Panc1 (cell line): ENCODE results near the gene DERL2. TPM values are rescaled to one million over a fixed set of nuclear protein-coding genes. Genes with fewer than 3 reads are reported as not detected.
A peak's percentile ranks its signal among the peaks of the same experiment; 100 is the strongest.

Experiments
- ATAC-seq: fragments of 200-7000 bp; cut with Tn5 transposase; 2 replicates; pipeline ENCODE4 v1.9.1; 2020; ENCODE audit warnings: mild to moderate bottlenecking, moderate library complexity
- BruUV-seq: library from RNA; stranded (reverse); fragments of 400-500 nt; replicated peaks from 2 replicates; lab custom pipeline; 2021; lab: Mats Ljungman, UMichigan
- CTCF ChIA-PET: fragments of 300-600 bp; sonication (Branson Sonifier 250); formaldehyde crosslinking; loops from one replicate; lab custom pipeline; 2022; ENCODE audit warnings: antibody characterized with exemption; lab: Charles Lee
- POLR2A ChIA-PET: fragments of 300-600 bp; sonication (Branson Sonifier 250); formaldehyde crosslinking; loops from one replicate; lab custom pipeline; 2022; ENCODE audit warnings: antibody characterized with exemption; lab: Charles Lee
- DNase-seq: peaks from one replicate; pipeline ENCODE4 v3.0.0-alpha.2; 2010; ENCODE audit warnings: low read depth, low spot score
- H3K27ac ChIP-seq: 2 replicates; pipeline ENCODE4 v1.5.1; 2011; ENCODE audit warnings: mild to moderate bottlenecking, low read length, inconsistent platforms
- H3K27me3 ChIP-seq: fragments of 200-500 bp; sonication (Bioruptor generic); 2 replicates; pipeline ENCODE4 v1.6.0; 2014; ENCODE audit warnings: low read length, inconsistent platforms; ENCODE audit not compliant: control insufficient read depth, insufficient read depth
- H3K36me3 ChIP-seq: fragments of 200-500 bp; sonication (Bioruptor generic); 2 replicates; pipeline ENCODE4 v1.5.1; 2014; ENCODE audit warnings: inconsistent platforms, mild to moderate bottlenecking, low read length, moderate library complexity; ENCODE audit not compliant: control insufficient read depth, insufficient read depth
- H3K4me1 ChIP-seq: 2 replicates; pipeline ENCODE4 v1.5.1; 2011; ENCODE audit warnings: inconsistent platforms, mild to moderate bottlenecking, low read length, moderate library complexity; ENCODE audit not compliant: control insufficient read depth, insufficient read depth
- H3K4me3 ChIP-seq, 2 experiments: 2 replicates each; pipeline ENCODE4 v1.5.1; 2011 to 2012; ENCODE audit warnings: low read depth in 2 of 2, low read length in 2 of 2, mild to moderate bottlenecking in 2 of 2, inconsistent platforms in 1 of 2, moderate library complexity in 1 of 2
- H3K9me3 ChIP-seq: fragments of 200-500 bp; sonication (Bioruptor generic); 2 replicates; pipeline ENCODE4 v1.5.1; 2014; ENCODE audit warnings: low read depth, mild to moderate bottlenecking, inconsistent platforms, low read length, moderate library complexity; ENCODE audit not compliant: control insufficient read depth, insufficient read depth
- POLR2AphosphoS5 ChIP-seq: IDR thresholded peaks from 2 replicates; pipeline ENCODE4 v1.6.1; 2012; ENCODE audit warnings: mild to moderate bottlenecking, low read depth, low read length, moderate library complexity
- SIN3A ChIP-seq: IDR thresholded peaks from 2 replicates; pipeline ENCODE4 v1.6.1; 2012; ENCODE audit warnings: low read depth, mild to moderate bottlenecking, low read length, moderate library complexity, borderline replicate concordance; ENCODE audit not compliant: insufficient read depth
- TCF7L2 ChIP-seq: IDR thresholded peaks from 2 replicates; pipeline ENCODE4 v1.6.1; 2011; ENCODE audit warnings: mild to moderate bottlenecking, low read depth, low read length, inconsistent platforms
- in situ Hi-C: cut with HindIII; loops from 2 replicates; pipeline ENCODE4 v1.10.0; 2016; ENCODE audit warnings: low sequenced_read_pairs, low pct_unique_long_range_greater_than_20kb
- intact Hi-C: fragments of 100-400 bp; cut with micrococcal nuclease; formaldehyde crosslinking; loops from one replicate; pipeline ENCODE4 v1.10.0; 2022; ENCODE audit not compliant: unreplicated experiment
- total RNA-seq: library from RNA; stranded (reverse); gene quantifications from one replicate; pipeline ENCODE4 v1.2.1, GENCODE V29; 2021; ENCODE audit not compliant: unreplicated experiment
- TF ChIP-seq, protein P1 (sequence below): fragments of 450-650 bp; IDR thresholded peaks from 2 replicates; pipeline ENCODE4 v1.5.1; 2017; ENCODE audit warnings: mild to moderate bottlenecking
- TF ChIP-seq, protein P2 (sequence below), 2 experiments: IDR thresholded peaks; 2 replicates each; pipeline ENCODE4 v1.6.1; 2011 to 2012; ENCODE audit warnings: low read depth in 2 of 2, control low read depth in 1 of 2, low read length in 1 of 2, mild to moderate bottlenecking in 1 of 2, moderate library complexity in 1 of 2; ENCODE audit not compliant: insufficient read depth in 1 of 2

DERL2 gene
- total RNA-seq, 1 experiment from 2014 or later = 59.7 TPM

DNA sequence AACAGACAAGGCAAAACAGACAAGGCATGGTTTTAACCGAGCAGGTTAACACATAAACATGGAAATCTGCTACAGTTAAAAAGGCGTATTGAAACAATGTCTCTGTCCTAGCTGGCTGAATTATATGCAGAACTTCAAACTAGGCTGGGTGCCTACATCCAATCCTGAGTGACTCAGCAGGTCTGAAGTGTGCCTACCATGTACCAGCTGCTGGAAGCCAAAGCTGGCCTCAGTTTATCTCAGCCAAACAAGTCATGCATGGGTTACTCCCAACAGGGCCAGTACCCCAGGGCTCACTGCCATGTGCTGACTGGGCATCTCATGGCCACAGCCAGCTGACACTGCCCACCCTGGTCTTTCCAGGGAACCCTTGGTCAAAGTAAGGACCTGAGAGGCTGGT lies 51.0 kb downstream of the DERL2 start:
- Histone ChIP-seq H3K27me3 (no peaks in the 10 kb centered on the region), H3K4me3 (no peak overlapping the region), H3K4me1 (peaks cover 5% of the 10 kb centered on the region; the same call in 1 of the 2 replicates), H3K27ac (no peak overlapping the region), H3K36me3 (peaks cover 35% of the 10 kb centered on the region), H3K9me3 (no peaks in the 10 kb centered on the region)
- CTCF ChIA-PET = no interaction called here
- intact Hi-C loops (no loop called here), in situ Hi-C loops (no loop called here)
- ATAC-seq (no peak), DNase-seq (no peak)
- TF ChIP-seq POLR2AphosphoS5 (no peak), TCF7L2 (no peak), SIN3A (no peak)
- TF ChIP-seq, protein P1, sequence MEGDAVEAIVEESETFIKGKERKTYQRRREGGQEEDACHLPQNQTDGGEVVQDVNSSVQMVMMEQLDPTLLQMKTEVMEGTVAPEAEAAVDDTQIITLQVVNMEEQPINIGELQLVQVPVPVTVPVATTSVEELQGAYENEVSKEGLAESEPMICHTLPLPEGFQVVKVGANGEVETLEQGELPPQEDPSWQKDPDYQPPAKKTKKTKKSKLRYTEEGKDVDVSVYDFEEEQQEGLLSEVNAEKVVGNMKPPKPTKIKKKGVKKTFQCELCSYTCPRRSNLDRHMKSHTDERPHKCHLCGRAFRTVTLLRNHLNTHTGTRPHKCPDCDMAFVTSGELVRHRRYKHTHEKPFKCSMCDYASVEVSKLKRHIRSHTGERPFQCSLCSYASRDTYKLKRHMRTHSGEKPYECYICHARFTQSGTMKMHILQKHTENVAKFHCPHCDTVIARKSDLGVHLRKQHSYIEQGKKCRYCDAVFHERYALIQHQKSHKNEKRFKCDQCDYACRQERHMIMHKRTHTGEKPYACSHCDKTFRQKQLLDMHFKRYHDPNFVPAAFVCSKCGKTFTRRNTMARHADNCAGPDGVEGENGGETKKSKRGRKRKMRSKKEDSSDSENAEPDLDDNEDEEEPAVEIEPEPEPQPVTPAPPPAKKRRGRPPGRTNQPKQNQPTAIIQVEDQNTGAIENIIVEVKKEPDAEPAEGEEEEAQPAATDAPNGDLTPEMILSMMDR = no peak
- TF ChIP-seq, protein P2, sequence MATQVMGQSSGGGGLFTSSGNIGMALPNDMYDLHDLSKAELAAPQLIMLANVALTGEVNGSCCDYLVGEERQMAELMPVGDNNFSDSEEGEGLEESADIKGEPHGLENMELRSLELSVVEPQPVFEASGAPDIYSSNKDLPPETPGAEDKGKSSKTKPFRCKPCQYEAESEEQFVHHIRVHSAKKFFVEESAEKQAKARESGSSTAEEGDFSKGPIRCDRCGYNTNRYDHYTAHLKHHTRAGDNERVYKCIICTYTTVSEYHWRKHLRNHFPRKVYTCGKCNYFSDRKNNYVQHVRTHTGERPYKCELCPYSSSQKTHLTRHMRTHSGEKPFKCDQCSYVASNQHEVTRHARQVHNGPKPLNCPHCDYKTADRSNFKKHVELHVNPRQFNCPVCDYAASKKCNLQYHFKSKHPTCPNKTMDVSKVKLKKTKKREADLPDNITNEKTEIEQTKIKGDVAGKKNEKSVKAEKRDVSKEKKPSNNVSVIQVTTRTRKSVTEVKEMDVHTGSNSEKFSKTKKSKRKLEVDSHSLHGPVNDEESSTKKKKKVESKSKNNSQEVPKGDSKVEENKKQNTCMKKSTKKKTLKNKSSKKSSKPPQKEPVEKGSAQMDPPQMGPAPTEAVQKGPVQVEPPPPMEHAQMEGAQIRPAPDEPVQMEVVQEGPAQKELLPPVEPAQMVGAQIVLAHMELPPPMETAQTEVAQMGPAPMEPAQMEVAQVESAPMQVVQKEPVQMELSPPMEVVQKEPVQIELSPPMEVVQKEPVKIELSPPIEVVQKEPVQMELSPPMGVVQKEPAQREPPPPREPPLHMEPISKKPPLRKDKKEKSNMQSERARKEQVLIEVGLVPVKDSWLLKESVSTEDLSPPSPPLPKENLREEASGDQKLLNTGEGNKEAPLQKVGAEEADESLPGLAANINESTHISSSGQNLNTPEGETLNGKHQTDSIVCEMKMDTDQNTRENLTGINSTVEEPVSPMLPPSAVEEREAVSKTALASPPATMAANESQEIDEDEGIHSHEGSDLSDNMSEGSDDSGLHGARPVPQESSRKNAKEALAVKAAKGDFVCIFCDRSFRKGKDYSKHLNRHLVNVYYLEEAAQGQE (IDR thresholded peaks at IDR 0.05; ENCODE audit: insufficient read depth in 1 of 2, low read depth in 2 of 2, low read length in 1 of 2) = no peak
- BruUV-seq = no TSS peak
- POLR2A ChIA-PET = interaction anchor here (0.7 kb wide), 1 partner anchor 29 kb away, joined by 8 read pairs; no protein-coding TSS in a partner anchor

DNA sequence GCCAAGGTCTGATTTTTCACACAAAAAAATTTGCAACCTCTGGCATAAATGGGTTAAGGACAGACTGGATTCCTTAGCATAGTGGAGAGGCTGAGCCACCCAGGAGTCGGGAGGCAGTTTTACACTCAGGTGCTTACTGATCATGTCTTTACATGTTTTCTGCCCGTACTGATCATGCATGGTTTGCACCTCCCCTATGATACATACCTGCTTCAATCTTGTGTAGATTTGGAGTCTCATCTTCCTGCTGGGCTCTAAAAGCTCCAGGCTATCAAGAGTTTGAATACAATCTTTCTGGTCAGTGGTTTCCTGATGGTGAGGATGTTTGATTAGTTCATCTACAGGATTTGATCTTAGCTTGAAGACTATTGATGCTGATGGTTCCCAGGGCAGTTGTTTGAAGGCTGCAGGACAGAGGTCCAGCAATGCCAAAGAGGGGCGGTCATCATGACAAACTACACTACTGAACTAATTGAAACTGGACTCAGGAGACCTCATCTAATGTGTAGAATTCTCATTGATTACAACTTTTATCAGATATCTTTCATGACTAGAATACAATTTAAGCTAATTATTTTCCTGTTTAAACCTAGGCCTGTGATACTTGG lies 53.9 kb downstream of the DERL2 start:
- H3K27ac ChIP-seq = no peak overlapping the region
- peaks cover 31% of the 10 kb centered on the region for H3K36me3 ChIP-seq
- no peak for DNase-seq
- no peaks in the 10 kb centered on the region for H3K27me3 ChIP-seq
- peak; percentile 27; the same call in 1 of the 2 replicates for TF ChIP-seq POLR2AphosphoS5
- no peak for TF ChIP-seq SIN3A
- TF ChIP-seq, protein P2 (IDR thresholded peaks at IDR 0.05; ENCODE audit: insufficient read depth in 1 of 2, low read depth in 2 of 2, low read length in 1 of 2) = no peak
- no peak for TF ChIP-seq TCF7L2
- H3K4me3 ChIP-seq = no peak overlapping the region
- intact Hi-C loops = no loop called here
- in situ Hi-C loops = no loop called here
- H3K9me3 ChIP-seq = no peaks in the 10 kb centered on the region
- CTCF ChIA-PET = no interaction called here
- BruUV-seq = no TSS peak
- H3K4me1 ChIP-seq = no peaks in the 10 kb centered on the region
- ATAC-seq = no peak
- POLR2A ChIA-PET = interaction anchor here (0.6 kb wide), 3 partner anchors 11 to 178 kb away, joined by 3 to 8 read pairs (median 3); partner anchors contain the start of gene DERL2
